Astrocyte (in vitro differentiated cells and primary cell): ENCODE measurements around the gene ADCY4.

Experiments used
- EZH2 ChIP-seq: IDR thresholded peaks from 2 replicates; pipeline ENCODE4 v1.6.1; 2012; ENCODE audit warnings: mild to moderate bottlenecking, low read length, inconsistent platforms; ENCODE audit not compliant: insufficient read depth
- TF ChIP-seq, protein P1 (sequence below): IDR thresholded peaks from 2 replicates; pipeline ENCODE4 v1.5.1; 2011; ENCODE audit warnings: low read depth, mild to moderate bottlenecking, inconsistent platforms, low read length, moderate library complexity; ENCODE audit not compliant: insufficient read depth

DNA sequence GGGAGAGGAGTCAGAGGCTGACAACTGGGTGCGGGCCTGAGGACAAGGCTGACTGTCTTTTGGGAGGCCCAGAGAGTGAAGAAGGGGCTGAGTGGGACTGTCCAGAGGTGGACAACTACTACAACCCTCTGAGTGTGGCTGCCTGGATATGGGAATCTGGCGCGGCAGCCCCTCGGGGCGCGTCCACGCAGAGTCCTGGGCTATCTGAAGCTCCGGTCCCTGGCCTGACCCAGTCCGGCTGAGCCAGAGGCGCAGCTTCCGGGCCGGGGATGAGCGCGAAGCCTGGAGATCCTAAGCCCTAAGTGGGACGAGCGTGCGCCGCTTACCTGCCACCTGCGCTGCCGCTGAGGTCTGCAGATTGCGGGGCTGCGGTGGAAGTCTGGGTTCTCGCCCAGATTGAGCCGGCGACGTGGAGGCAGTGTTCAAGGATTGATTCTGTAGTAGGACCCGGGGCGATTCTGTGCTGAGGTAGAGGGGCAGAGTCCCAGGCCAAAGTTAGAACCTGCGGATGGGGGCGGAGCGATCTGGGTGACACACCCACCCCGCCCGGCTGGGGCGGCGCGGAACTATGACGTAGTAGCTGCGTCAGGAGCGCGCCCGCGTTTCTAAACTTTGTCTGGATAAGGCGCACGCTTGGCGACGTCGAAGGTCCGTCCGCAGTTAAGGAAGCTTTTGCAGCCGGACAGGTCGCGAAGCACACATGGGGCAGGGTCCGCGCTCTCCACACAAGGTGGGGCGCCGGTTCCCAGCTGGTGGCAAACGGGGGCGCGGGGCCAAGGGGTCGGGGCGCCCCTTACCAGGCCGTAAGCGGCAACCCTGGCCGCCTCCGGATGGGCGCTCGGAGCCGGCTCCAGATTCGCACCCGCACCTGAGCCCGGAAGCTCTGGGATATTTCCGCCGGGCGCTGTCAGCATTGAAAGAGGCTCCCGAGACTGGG, 35.3 kb downstream of the ADCY4 start, which contains the start of the genes DHRS1 and NOP9:
- TF ChIP-seq, protein P1, sequence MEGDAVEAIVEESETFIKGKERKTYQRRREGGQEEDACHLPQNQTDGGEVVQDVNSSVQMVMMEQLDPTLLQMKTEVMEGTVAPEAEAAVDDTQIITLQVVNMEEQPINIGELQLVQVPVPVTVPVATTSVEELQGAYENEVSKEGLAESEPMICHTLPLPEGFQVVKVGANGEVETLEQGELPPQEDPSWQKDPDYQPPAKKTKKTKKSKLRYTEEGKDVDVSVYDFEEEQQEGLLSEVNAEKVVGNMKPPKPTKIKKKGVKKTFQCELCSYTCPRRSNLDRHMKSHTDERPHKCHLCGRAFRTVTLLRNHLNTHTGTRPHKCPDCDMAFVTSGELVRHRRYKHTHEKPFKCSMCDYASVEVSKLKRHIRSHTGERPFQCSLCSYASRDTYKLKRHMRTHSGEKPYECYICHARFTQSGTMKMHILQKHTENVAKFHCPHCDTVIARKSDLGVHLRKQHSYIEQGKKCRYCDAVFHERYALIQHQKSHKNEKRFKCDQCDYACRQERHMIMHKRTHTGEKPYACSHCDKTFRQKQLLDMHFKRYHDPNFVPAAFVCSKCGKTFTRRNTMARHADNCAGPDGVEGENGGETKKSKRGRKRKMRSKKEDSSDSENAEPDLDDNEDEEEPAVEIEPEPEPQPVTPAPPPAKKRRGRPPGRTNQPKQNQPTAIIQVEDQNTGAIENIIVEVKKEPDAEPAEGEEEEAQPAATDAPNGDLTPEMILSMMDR: no peak
- TF ChIP-seq EZH2: no peak
